GM12878 (cell line): ENCODE measurements around the gene ABHD2. TPM values are rescaled to one million over a fixed set of nuclear protein-coding genes. Genes with fewer than 3 reads are reported as not detected.

Source experiments
- BCLAF1 ChIP-seq: fragments of 450-650 bp; IDR thresholded peaks from 2 replicates; pipeline ENCODE4 v1.6.1; 2017; ENCODE audit warnings: antibody characterized with exemption, mild to moderate bottlenecking, moderate library complexity
- CBX5 ChIP-seq: sonication (generic); IDR thresholded peaks from 2 replicates; pipeline ENCODE4 v1.6.1; 2016; ENCODE audit warnings: low read depth, moderate library complexity, mild to moderate bottlenecking, inconsistent platforms
- ESRRA ChIP-seq: IDR thresholded peaks from 2 replicates; pipeline ENCODE4 v1.6.1; 2012; ENCODE audit warnings: mild to moderate bottlenecking, low read length, improper control_type of control experiment
- FOXM1 ChIP-seq: IDR thresholded peaks from 2 replicates; pipeline ENCODE4 v1.6.1; 2012; ENCODE audit warnings: low read depth, mild to moderate bottlenecking, inconsistent platforms, low read length, moderate library complexity
- IKZF1 ChIP-seq: fragments of 450-650 bp; conservative IDR thresholded peaks from 2 replicates; pipeline ENCODE4 v1.6.1; 2017; ENCODE audit warnings: antibody characterized with exemption, mild to moderate bottlenecking
- KDM1A ChIP-seq: fragments of 200-600 bp; sonication (generic); IDR thresholded peaks from 2 replicates; pipeline ENCODE4 v1.6.1; 2016; ENCODE audit warnings: borderline replicate concordance
- KLF5 ChIP-seq: fragments of 450-650 bp; IDR thresholded peaks from 2 replicates; pipeline ENCODE4 v1.6.1; 2014; ENCODE audit warnings: mild to moderate bottlenecking; ENCODE audit not compliant: partially characterized antibody
- NBN ChIP-seq: fragments of 450-650 bp; IDR thresholded peaks from 2 replicates; pipeline ENCODE4 v1.6.1; 2016
- NFYA ChIP-seq: IDR thresholded peaks from 2 replicates; pipeline ENCODE4 v1.6.1; 2011; ENCODE audit warnings: low read depth, mild to moderate bottlenecking, low read length, improper control_type of control experiment, borderline replicate concordance
- NFYB ChIP-seq: IDR thresholded peaks from 2 replicates; pipeline ENCODE4 v1.6.1; 2011; ENCODE audit warnings: low read depth, mild to moderate bottlenecking, low read length, improper control_type of control experiment, moderate library complexity; ENCODE audit not compliant: insufficient read depth
- NR2F1 ChIP-seq: fragments of 450-650 bp; conservative IDR thresholded peaks from 2 replicates; pipeline ENCODE4 v1.6.1; 2017; ENCODE audit warnings: mild to moderate bottlenecking
- PAX8 ChIP-seq: fragments of 450-650 bp; IDR thresholded peaks from 2 replicates; pipeline ENCODE4 v1.6.1; 2017; ENCODE audit warnings: mild to moderate bottlenecking, moderate library complexity
- RFX5 ChIP-seq: IDR thresholded peaks from 2 replicates; pipeline ENCODE4 v1.6.1; 2011; ENCODE audit warnings: low read depth, low read length, improper control_type of control experiment
- SIN3A ChIP-seq: IDR thresholded peaks from 2 replicates; pipeline ENCODE4 v1.6.1; 2012; ENCODE audit warnings: low read depth, low read length, improper control_type of control experiment
- SIX5 ChIP-seq: IDR thresholded peaks from 2 replicates; pipeline ENCODE4 v1.6.1; 2011; ENCODE audit warnings: mild to moderate bottlenecking, low read depth, low read length, moderate library complexity; ENCODE audit not compliant: severe bottlenecking
- SMAD1 ChIP-seq: fragments of 450-650 bp; IDR thresholded peaks from 2 replicates; pipeline ENCODE4 v1.6.1; 2018; ENCODE audit warnings: mild to moderate bottlenecking, low read depth; ENCODE audit not compliant: partially characterized antibody
- SMC3 ChIP-seq: IDR thresholded peaks from 2 replicates; pipeline ENCODE4 v1.6.1; 2011; ENCODE audit warnings: low read length, improper control_type of control experiment, borderline replicate concordance
- SRF ChIP-seq, 2 experiments: IDR thresholded peaks; 2 replicates each; pipeline ENCODE4 v1.6.1; 2011; ENCODE audit warnings: low read depth in 2 of 2, low read length in 2 of 2, mild to moderate bottlenecking in 1 of 2, moderate library complexity in 1 of 2
- STAT3 ChIP-seq: IDR thresholded peaks from 2 replicates; pipeline ENCODE4 v1.6.1; 2011; ENCODE audit warnings: low read depth, low read length, improper control_type of control experiment
- TCF12 ChIP-seq: IDR thresholded peaks from 2 replicates; pipeline ENCODE4 v1.6.1; 2011; ENCODE audit warnings: low read depth, mild to moderate bottlenecking, low read length
- YBX1 ChIP-seq: fragments of 450-650 bp; IDR thresholded peaks from 2 replicates; pipeline ENCODE4 v1.6.1; 2016; ENCODE audit warnings: antibody characterized with exemption
- ZNF207 ChIP-seq: fragments of 450-650 bp; IDR thresholded peaks from 2 replicates; pipeline ENCODE4 v1.6.1; 2014; ENCODE audit warnings: antibody characterized with exemption, mild to moderate bottlenecking, borderline replicate concordance
- ZNF24 ChIP-seq: fragments of 450-650 bp; IDR thresholded peaks from 2 replicates; pipeline ENCODE4 v1.6.1; 2017; ENCODE audit warnings: antibody characterized with exemption, mild to moderate bottlenecking
- polyA plus RNA-seq, 11 experiments: library from polyadenylated mRNA; depleted of rRNA in 4 of 11; unstranded in 6 of 11; stranded (reverse) in 5 of 11; fragments of >200 nt; fragmentation: Nextera tagmentation in 4 of 11; fragmentation: Illumina TruSeq in 1 of 11; extraction: Ambion mirVana in 4 of 11; extraction: Trizol in 1 of 11; gene quantifications; 1 replicate in 1 of 11; 2 replicates in 10 of 11; pipeline versions ENCODE4 v1.2.1 to v1.2.3, GENCODE V29; 2011 to 2016; ENCODE audit warnings: inconsistent platforms in 2 of 11, missing spikeins in 2 of 11, low read depth in 1 of 11
- total RNA-seq, 4 experiments: library from RNA; depleted of rRNA in 3 of 4; stranded (reverse); fragments of >200 nt in 3 of 4; fragmentation: Illumina TruSeq in 1 of 4; extraction: Trizol in 1 of 4; gene quantifications; 2 replicates each; pipeline versions ENCODE4 v1.2.1 to v1.2.3, GENCODE V29; 2013 to 2021
- TF ChIP-seq, protein P1 (sequence below): fragments of 450-650 bp; IDR thresholded peaks from 2 replicates; pipeline ENCODE4 v1.6.1; 2016; ENCODE audit warnings: mild to moderate bottlenecking, moderate library complexity, borderline replicate concordance

Gene ABHD2
- total and polyA plus RNA-seq, 10 of the 15 experiments (the other 5 are each of a cell fraction or from before 2014, with no cell fraction given) = 1.2 to 33.6 (median 20.4) TPM

DNA sequence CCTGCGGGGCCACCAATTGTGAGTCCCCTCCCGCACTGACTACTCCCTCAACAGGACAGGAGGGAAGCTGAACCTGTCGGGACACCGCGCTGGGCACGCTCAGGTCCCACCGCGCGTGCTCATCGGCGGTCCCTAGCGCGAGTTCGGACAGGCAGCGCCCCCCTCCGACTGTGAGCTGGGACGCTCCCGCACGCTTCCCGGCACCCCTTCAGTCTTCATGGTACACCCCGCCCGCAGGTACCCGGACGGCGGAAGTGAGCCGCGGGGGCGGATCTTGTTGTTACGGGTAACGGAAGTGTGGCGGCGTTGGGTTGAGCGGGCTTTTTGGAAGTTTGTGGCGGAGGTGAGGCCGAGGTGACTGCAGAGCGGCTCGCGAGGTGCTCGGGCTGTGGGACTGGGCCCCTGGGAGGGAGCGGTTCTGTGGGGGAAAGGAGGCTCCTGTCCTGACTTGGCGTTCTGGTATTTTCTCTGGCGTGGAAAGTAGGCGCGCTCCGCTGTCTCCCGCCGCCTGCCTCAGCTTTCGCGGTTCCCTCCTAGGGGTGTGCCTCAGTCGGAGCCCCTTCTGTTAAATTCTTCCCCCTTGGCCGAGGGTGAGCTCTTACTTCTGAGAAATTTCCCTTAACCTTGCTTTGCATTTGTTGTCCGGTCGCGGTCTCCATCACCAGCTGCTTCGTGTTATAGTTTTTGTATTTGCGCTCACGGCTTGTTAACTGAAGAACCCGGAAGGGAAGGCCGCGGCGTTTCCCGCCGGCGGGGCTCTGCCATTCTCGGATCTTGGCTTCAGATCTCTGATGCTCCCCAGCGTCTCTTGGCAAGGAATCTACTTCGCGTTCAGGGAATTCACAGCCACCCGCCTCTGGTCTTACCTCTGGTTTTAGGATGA lies 155.7 kb downstream of the ABHD2 start, which contains the start of gene FANCI (continued):
- TF ChIP-seq, protein P1, sequence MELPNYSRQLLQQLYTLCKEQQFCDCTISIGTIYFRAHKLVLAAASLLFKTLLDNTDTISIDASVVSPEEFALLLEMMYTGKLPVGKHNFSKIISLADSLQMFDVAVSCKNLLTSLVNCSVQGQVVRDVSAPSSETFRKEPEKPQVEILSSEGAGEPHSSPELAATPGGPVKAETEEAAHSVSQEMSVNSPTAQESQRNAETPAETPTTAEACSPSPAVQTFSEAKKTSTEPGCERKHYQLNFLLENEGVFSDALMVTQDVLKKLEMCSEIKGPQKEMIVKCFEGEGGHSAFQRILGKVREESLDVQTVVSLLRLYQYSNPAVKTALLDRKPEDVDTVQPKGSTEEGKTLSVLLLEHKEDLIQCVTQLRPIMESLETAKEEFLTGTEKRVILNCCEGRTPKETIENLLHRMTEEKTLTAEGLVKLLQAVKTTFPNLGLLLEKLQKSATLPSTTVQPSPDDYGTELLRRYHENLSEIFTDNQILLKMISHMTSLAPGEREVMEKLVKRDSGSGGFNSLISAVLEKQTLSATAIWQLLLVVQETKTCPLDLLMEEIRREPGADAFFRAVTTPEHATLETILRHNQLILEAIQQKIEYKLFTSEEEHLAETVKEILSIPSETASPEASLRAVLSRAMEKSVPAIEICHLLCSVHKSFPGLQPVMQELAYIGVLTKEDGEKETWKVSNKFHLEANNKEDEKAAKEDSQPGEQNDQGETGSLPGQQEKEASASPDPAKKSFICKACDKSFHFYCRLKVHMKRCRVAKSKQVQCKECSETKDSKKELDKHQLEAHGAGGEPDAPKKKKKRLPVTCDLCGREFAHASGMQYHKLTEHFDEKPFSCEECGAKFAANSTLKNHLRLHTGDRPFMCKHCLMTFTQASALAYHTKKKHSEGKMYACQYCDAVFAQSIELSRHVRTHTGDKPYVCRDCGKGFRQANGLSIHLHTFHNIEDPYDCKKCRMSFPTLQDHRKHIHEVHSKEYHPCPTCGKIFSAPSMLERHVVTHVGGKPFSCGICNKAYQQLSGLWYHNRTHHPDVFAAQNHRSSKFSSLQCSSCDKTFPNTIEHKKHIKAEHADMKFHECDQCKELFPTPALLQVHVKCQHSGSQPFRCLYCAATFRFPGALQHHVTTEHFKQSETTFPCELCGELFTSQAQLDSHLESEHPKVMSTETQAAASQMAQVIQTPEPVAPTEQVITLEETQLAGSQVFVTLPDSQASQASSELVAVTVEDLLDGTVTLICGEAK = peak; percentile 94
- TF ChIP-seq IKZF1 = peak; percentile 74
- TF ChIP-seq NFYA = no peak
- peak in 1 of 2 experiments; percentile 14; a peak in 1 of 4 replicates for TF ChIP-seq SRF (IDR thresholded peaks at IDR 0.05; ENCODE audit: low read depth in 2 of 2, low read length in 2 of 2)
- TF ChIP-seq ZNF24 = no peak
- TF ChIP-seq CBX5 = no peak
- TF ChIP-seq KDM1A = no peak
- peak; percentile 45; the same call in 1 of the 2 replicates for TF ChIP-seq ZNF207
- no peak for TF ChIP-seq PAX8
- TF ChIP-seq ESRRA = no peak
- TF ChIP-seq FOXM1 = peak; percentile 57; the same call in 1 of the 2 replicates
- no peak for TF ChIP-seq NR2F1
- TF ChIP-seq SIN3A = peak; percentile 100
- peak; percentile 98 for TF ChIP-seq KLF5
- TF ChIP-seq SMC3 = peak; percentile 33; the same call in 1 of the 2 replicates
- TF ChIP-seq STAT3 = no peak
- TF ChIP-seq YBX1 = no peak
- TF ChIP-seq BCLAF1 = peak; percentile 84
- TF ChIP-seq TCF12 = no peak
- peak; percentile 64; the same call in 1 of the 2 replicates for TF ChIP-seq NBN
- no peak for TF ChIP-seq SIX5
- no peak for TF ChIP-seq NFYB
- peak; percentile 26; the same call in 1 of the 2 replicates for TF ChIP-seq RFX5
- no peak for TF ChIP-seq SMAD1
